ENCODE data around the gene STOX1.

DNA sequence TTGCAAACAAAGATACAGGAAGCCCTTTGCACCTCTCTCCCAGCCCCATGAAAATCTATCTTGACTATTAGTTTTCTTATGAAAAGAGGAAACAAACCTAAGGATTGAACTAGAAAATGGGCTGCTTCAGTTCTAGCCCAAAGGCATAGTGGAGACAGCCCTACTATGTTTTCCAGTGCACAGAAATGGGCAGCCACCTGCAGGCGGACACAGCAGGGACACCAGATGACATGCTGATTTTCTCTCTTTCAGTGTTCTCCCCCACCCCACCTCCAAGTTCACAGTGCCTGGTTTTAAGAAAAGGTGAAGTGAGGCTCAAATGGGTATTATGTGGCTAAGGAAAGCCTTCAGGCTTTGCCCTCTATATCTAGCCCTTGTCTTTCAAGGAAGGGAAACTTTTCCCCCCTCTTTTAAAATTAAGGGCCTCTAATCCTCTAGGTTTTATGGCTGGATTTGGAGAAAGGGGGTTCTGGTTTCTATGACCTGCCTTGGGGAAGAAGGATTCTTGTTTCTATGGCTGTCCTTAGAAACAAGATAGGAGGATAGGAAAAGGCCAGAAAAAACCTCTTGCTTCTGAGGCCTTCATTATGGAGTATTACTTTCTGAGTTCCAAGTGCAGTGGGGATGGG is 50.3 kb downstream of the STOX1 start:
- TF ChIP-seq HDGF (IDR thresholded peaks at IDR 0.05) (no peak), CHD1 (IDR thresholded peaks at IDR 0.05; ENCODE audit: low read depth, low read length) (no peak), POLR2AphosphoS5 (IDR thresholded peaks at IDR 0.05; ENCODE audit: low read length) (no peak), CTCF (IDR thresholded peaks at IDR 0.05 in 2 of 3, conservative IDR thresholded peaks at IDR 0.05 in 1 of 3; ENCODE audit: control insufficient read depth in 2 of 3, extremely low read depth in 1 of 3, insufficient read depth in 1 of 3, low read depth in 3 of 3, low read length in 3 of 3) (no peak), EZH2 (IDR thresholded peaks at IDR 0.05; ENCODE audit: borderline replicate concordance, control insufficient read depth, low read depth, low read length) (no peak), ATF7 (IDR thresholded peaks at IDR 0.05; ENCODE audit: low read depth) (no peak), ZNF384 (IDR thresholded peaks at IDR 0.05; ENCODE audit: borderline replicate concordance, low read depth, low read length) (no peak), POLR2A (IDR thresholded peaks at IDR 0.05; ENCODE audit: low read depth, low read length) (no peak), KDM1A (IDR thresholded peaks at IDR 0.05; ENCODE audit: borderline replicate concordance) (no peak)

Measured in GM12878 (cell line).